Type B pancreatic cell (in vitro differentiated cells): Measurements from ENCODE around the gene LEMD2. TPM values are rescaled to one million over a fixed set of nuclear protein-coding genes. Genes with fewer than 3 reads are reported as not detected.
A peak's percentile ranks its signal among the peaks of the same experiment; 100 is the strongest.

Experiments
- DNase-seq: peaks from one replicate; pipeline ENCODE4 v3.0.0; 2021; ENCODE audit warnings: mixed read lengths; ENCODE audit not compliant: unreplicated experiment; ENCODE audit errors: extremely low spot score
- H3K27ac Mint-ChIP-seq: 2 replicates; pipeline ENCODE4 v1.8.0; 2021; ENCODE audit warnings: mild to moderate bottlenecking, mixed read lengths
- H3K27me3 Mint-ChIP-seq: 2 replicates; pipeline ENCODE4 v1.8.0; 2021; ENCODE audit warnings: mixed read lengths
- H3K36me3 Mint-ChIP-seq: 2 replicates; pipeline ENCODE4 v1.8.0; 2021; ENCODE audit warnings: mixed read lengths
- H3K4me1 Mint-ChIP-seq: one replicate; pipeline ENCODE4 v1.8.0; 2021; ENCODE audit warnings: mixed read lengths; ENCODE audit not compliant: unreplicated experiment
- H3K4me3 Mint-ChIP-seq: 2 replicates; pipeline ENCODE4 v1.8.0; 2021; ENCODE audit warnings: mild to moderate bottlenecking, mixed read lengths
- H3K9me3 Mint-ChIP-seq: 2 replicates; pipeline ENCODE4 v1.8.0; 2021; ENCODE audit warnings: mixed read lengths
- total RNA-seq: library from RNA; stranded (reverse); gene quantifications from 2 replicates; pipeline ENCODE4 v1.2.1, GENCODE V29; 2021; ENCODE audit warnings: low replicate concordance
- TF ChIP-seq, protein P1 (sequence below): fragments of 200-600 bp; sonication (generic); conservative IDR thresholded peaks from 2 replicates; pipeline ENCODE4 v1.5.0; 2021; ENCODE audit warnings: antibody characterized with exemption, mild to moderate bottlenecking

The LEMD2 gene
- total RNA-seq, 1 donor from 2014 or later: 64.7 TPM

DNA sequence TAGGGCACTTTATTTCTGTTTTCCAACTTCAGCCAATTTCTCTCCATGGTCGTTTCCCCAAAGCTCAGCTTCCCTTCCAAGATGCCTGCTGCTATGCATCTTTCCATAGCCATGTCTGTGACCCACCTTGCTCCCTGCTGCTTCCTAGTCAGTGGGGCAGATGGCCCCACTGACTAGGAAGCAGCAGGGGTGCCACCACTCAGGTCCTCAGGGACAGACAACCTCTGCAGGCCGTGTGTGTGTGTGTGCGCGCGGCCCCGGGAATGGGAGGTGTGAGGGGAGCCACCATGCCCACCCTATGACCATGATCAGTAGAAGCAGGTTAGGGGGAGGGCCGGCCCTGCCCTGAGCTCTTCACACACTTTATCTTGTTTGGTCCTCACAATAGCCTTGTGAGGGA, 39.5 kb downstream of the LEMD2 start:
- Mint-ChIP-seq H3K36me3 (no peaks in the 10 kb centered on the region), H3K9me3 (no peaks in the 10 kb centered on the region), H3K27me3 (peaks cover 3% of the 10 kb centered on the region), H3K27ac (no peak overlapping the region), H3K4me3 (no peak overlapping the region), H3K4me1 (peaks cover 42% of the 10 kb centered on the region)
- TF ChIP-seq, protein P1, sequence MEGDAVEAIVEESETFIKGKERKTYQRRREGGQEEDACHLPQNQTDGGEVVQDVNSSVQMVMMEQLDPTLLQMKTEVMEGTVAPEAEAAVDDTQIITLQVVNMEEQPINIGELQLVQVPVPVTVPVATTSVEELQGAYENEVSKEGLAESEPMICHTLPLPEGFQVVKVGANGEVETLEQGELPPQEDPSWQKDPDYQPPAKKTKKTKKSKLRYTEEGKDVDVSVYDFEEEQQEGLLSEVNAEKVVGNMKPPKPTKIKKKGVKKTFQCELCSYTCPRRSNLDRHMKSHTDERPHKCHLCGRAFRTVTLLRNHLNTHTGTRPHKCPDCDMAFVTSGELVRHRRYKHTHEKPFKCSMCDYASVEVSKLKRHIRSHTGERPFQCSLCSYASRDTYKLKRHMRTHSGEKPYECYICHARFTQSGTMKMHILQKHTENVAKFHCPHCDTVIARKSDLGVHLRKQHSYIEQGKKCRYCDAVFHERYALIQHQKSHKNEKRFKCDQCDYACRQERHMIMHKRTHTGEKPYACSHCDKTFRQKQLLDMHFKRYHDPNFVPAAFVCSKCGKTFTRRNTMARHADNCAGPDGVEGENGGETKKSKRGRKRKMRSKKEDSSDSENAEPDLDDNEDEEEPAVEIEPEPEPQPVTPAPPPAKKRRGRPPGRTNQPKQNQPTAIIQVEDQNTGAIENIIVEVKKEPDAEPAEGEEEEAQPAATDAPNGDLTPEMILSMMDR: no peak
- no peak for DNase-seq

DNA sequence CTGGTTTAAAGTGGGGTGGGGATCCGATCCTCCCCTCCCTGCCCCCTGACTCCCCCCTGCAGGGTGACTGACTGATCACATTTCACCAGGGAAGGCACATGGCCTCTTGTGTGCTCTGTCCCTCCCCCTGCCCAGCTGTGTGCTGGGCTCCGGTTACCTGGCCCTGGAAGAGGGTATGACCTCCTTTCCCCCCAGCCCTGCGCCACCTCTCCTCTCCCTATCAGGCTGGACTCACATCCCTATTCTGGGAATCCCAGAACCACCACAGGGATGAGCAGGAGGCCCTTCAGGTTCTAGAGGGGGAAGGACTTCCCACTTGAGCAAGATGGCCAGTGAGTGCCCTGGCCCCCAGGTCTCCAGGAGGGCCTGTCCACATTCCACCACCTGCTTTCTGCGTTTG, 40.1 kb downstream of the LEMD2 start:
- no peaks in the 10 kb centered on the region for H3K9me3 Mint-ChIP-seq
- DNase-seq: no peak
- H3K4me1 Mint-ChIP-seq: peaks cover 43% of the 10 kb centered on the region
- TF ChIP-seq, protein P1: no peak
- H3K36me3 Mint-ChIP-seq: no peaks in the 10 kb centered on the region
- no peak overlapping the region for H3K27ac Mint-ChIP-seq
- no peak overlapping the region for H3K4me3 Mint-ChIP-seq
- H3K27me3 Mint-ChIP-seq: peaks cover 3% of the 10 kb centered on the region

DNA sequence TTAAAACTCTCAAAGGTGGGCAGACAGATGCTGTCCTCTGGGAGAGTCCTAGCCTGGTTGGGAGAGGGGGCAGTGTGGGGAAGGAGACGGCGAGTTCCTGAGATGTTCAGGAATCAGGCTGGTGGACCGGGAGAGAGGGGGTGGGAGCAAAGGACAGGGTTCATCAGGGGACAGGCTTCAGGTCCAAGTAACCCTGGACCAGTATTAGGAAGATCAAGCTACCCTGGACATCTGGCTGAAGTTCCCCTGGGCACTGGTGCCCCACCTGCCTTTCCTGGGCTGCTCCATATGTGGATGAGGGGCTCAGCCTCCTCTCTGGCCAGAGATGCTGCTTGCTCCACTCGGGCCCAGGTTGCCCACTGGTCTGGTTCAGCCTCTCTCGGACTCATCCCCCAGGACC, 41.1 kb downstream of the LEMD2 start:
- no peak overlapping the region for H3K4me3 Mint-ChIP-seq
- TF ChIP-seq, protein P1: no peak
- peaks cover 47% of the 10 kb centered on the region for H3K4me1 Mint-ChIP-seq
- peaks cover 3% of the 10 kb centered on the region for H3K27me3 Mint-ChIP-seq
- no peak overlapping the region for H3K27ac Mint-ChIP-seq
- no peaks in the 10 kb centered on the region for H3K36me3 Mint-ChIP-seq
- H3K9me3 Mint-ChIP-seq: no peaks in the 10 kb centered on the region
- DNase-seq: no peak

DNA sequence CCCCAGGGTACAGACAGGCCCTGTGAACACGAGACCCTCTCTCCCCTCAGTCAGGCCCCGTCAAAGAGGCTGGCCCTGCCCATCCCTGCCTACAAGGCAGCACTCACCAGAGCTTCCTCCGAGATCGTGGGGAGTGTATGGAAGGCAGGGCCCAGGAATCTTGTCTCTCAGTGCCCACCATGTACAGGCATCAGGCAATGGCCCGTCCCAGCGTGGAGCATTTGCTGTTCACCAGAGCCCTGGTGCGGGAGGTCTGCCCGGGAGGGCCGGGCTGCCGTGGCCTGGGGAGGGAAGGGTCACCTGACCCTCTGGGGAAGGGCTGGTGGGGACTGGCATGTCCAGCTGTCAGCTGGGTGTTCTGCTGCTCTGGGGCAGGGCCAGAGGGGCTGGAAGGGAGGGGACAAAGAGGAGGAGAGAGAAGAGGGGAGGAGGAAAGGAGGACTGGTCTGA, 42.3 kb downstream of the LEMD2 start, which contains the start of gene IP6K3:
TSS of gene IP6K3 (minus strand) at position 255 of the 450 bp plus-strand sequence. CDS start 11,429 bp downstream, outside the sequence.
- H3K9me3 Mint-ChIP-seq: no peaks in the 10 kb centered on the region
- no peaks in the 10 kb centered on the region for H3K36me3 Mint-ChIP-seq
- H3K4me3 Mint-ChIP-seq: peak within 1 kb of the TSS; percentile 73
- H3K4me1 Mint-ChIP-seq: peaks cover 53% of the 10 kb centered on the region
- TF ChIP-seq, protein P1: no peak
- peaks cover 3% of the 10 kb centered on the region for H3K27me3 Mint-ChIP-seq
- peak within 1 kb of the TSS; percentile 63 for H3K27ac Mint-ChIP-seq
- no peak for DNase-seq

DNA sequence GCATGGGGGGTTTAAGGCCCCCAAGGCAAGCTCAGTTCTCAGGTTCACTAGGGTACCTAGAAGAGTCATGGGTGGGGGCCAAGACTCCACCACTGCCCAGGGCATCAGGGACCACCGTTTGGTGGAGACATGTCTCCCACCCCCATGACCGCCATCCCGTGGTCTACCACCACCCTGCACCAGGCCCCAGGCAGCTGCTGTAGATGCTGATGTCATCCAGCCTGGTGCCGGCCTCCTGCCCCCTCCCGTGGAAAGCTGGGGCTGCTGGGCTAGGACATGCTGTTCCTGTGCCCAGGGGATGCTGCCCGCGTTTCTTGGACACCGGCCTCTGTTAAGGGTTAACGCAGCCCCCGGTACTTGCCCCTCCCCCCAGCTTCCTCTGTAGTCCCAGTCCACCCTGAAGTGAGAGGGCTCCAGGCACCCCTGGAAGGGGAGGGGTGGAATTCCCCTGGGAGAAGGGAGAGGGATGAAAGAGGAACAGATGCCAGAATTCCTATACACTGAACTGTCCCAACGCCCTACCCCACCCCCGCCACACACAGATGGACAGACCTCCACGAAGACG, 42.8 kb downstream of the LEMD2 start:
- Mint-ChIP-seq H3K4me3 (no peak overlapping the region), H3K36me3 (no peaks in the 10 kb centered on the region), H3K4me1 (peaks cover 53% of the 10 kb centered on the region), H3K27me3 (peaks cover 3% of the 10 kb centered on the region), H3K9me3 (no peaks in the 10 kb centered on the region), H3K27ac (no peak overlapping the region)
- DNase-seq: no peak
- TF ChIP-seq, protein P1: no peak

DNA sequence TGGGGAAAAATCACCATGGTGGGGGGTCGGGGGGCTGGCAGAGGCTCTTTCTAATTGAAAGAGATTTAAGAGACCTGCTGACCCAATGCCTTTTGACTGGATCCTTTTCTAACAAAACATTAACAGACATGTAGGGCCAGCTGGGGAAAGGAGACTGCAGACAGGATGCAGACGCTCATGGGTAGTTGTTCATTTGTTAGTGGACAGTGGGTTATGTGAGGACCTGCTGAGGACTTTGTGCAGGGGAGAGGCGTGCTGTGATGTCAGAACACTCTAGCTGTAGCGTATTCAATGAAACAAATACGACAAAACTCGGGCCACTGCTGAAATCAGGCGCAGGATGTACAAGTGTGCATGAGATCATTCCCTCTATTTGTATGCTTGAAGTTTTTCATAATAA, 43.4 kb downstream of the LEMD2 start:
- Mint-ChIP-seq H3K4me3 (peak overlapping the region; percentile 73), H3K9me3 (no peaks in the 10 kb centered on the region), H3K27ac (peak overlapping the region; percentile 63), H3K27me3 (peaks cover 3% of the 10 kb centered on the region), H3K36me3 (no peaks in the 10 kb centered on the region), H3K4me1 (peaks cover 48% of the 10 kb centered on the region)
- DNase-seq: no peak
- TF ChIP-seq, protein P1: no peak
